Pancreas (tissue), 10 donors: ENCODE measurements around the gene ASS1. TPM values are rescaled to one million over a fixed set of nuclear protein-coding genes. Genes with fewer than 3 reads are reported as not detected.

Experiments used
- ATAC-seq, 4 donors: fragments of 200-7000 bp; cut with Tn5 transposase; one replicate each; pipeline versions ENCODE4 v1.8.0 to v1.9.1; 2020; ENCODE audit warnings: mild to moderate bottlenecking in 4 of 4, moderate library complexity in 4 of 4
- DNase-seq, 6 donors: peaks; one replicate each; pipeline ENCODE4 v3.0.0-alpha.2; 2020
- FAIRE-seq: peaks from 2 replicates; lab custom pipeline; 2012; peaks lifted over from hg19 to GRCh38; lab: Jason Lieb, UNC
- H3K27ac ChIP-seq, 4 donors: fragments of 200-600 bp; sonication (generic); 1 replicate in 3 of 4; 2 replicates in 1 of 4; pipeline versions ENCODE4 v1.5.0 to v1.8.0; 2020
- H3K27me3 ChIP-seq, 4 donors: fragments of 200-600 bp; one replicate each; pipeline ENCODE4 v1.8.0; 2021
- H3K36me3 ChIP-seq, 3 donors: fragments of 200-600 bp; sonication (generic) in 1 of 3; one replicate each; pipeline versions ENCODE4 v1.5.0 to v1.8.0; 2020 to 2021
- H3K4me1 ChIP-seq, 3 donors: fragments of 200-600 bp; one replicate each; pipeline ENCODE4 v1.8.0; 2021
- H3K4me3 ChIP-seq, 4 donors: fragments of 200-600 bp; sonication (generic) in 2 of 4; one replicate each; pipeline versions ENCODE4 v1.5.0 to v1.8.0; 2020 to 2021
- H3K9me3 ChIP-seq, 4 donors: fragments of 200-600 bp; one replicate each; pipeline ENCODE4 v1.8.0; 2021
- CTCF ChIP-seq, 4 donors: fragments of 200-600 bp; sonication (generic) in 3 of 4; IDR thresholded peaks; one replicate each; pipeline versions ENCODE4 v1.5.0 to v1.8.0; 2021; ENCODE audit warnings: antibody characterized with exemption in 4 of 4
- WGBS, 2 donors: extraction: QIAGEN DNeasy Blood & Tissue Kit; methylation state at CpG; one replicate each; pipeline ENCODE4 v1.1.7; 2013; 5-methylcytosine and 5-hydroxymethylcytosine counted together
- intact Hi-C, 3 donors: fragments of 100-400 bp; cut with DNase I; formaldehyde crosslinking; loops; one replicate each; pipeline versions ENCODE4 v1.11.1 to v1.14.2; 2022
- polyA plus RNA-seq, 2 donors: library from polyadenylated mRNA; stranded (reverse); fragments of 200-250 nt; gene quantifications; one replicate each; pipeline ENCODE4 v1.2.3, GENCODE V29; 2013
- total RNA-seq, 6 donors: library from RNA; stranded (reverse); fragmentation: NEBNext Ultra II Directional in 4 of 6; extraction: Animal tissue kit (Norgen Biotek cat#: 25700) in 4 of 6; gene quantifications; one replicate each; pipeline versions ENCODE4 v1.2.1 to v1.2.4, GENCODE V29; 2021 to 2023
- donor health status: healthy with polysubstance abuse.
- donor health status: DM: no; HTN: no; CAD: no; lungs with moderate emphysema.
- donor health status: DM: no; HTN: no; CAD: no.
- donor health status: control.
- donor health status: control.
- donor health status: Bipolar disorder and iron deficiency.
- donor health status: DM: yes; HTN: yes; CAD: no.
- donor health status: DM: no; HTN: no; CAD: no.
- donor health status: DM: no; HTN: no; CAD: no.
- donor health status: DM: yes; HTN: yes; CAD: no.

Gene ASS1
- total RNA-seq = 10 to 100 TPM; 19.3 to 38.9 (median 23.4) TPM
- 10 to 100 TPM; 44.4 to 71.4 TPM for polyA plus RNA-seq

GRCh38 chr9:130444565-130445221 is at the start of gene ASS1:
ASS1 (plus strand) TSS chr9:130444961; CDS start chr9:130452229, 7,268 bp downstream.
- no peak for FAIRE-seq
- Histone ChIP-seq H3K27ac (peak within 1 kb of the TSS; percentile 15 to 66 (median 44)), H3K9me3 (no peaks in the 10 kb centered on the region), H3K36me3 (no peaks in the 10 kb centered on the region), H3K27me3 (no peaks in the 10 kb centered on the region), H3K4me1 (peaks cover 0 to 11% (median 5%) of the 10 kb centered on the region in 3 donors), H3K4me3 (peak within 1 kb of the TSS; percentile 44 to 69 (median 62))
- DNase-seq = peak; percentile 80 to 94 (median 89)
- WGBS, 2 donors = 0% methylated on average over 51 to 66 of the region's 66 CpGs
- intact Hi-C loops = no loop called here
- peak; percentile 92 to 93 (median 92) for ATAC-seq
- no peak for TF ChIP-seq CTCF (IDR thresholded peaks at IDR 0.05)

- Histone ChIP-seq H3K4me3 (no peak overlapping the region), H3K27ac (no peak overlapping the region), H3K27me3 (no peaks in the 10 kb centered on the region), H3K9me3 (no peaks in the 10 kb centered on the region), H3K36me3 (no peaks in the 10 kb centered on the region), H3K4me1 (no peaks in the 10 kb centered on the region)
- FAIRE-seq (no peak), DNase-seq (no peak), ATAC-seq (no peak)
- intact Hi-C loops = no loop called here
- TF ChIP-seq CTCF (IDR thresholded peaks at IDR 0.05) = no peak
- WGBS, 2 donors = 85 to 86% methylated on average over 21 to 26 of the region's 26 CpGs
Observed at GRCh38 chr9:130395810-130396435, 48.8 kb upstream of the ASS1 start.

GRCh38 chr9:130396581-130396980 is 48.2 kb upstream of the ASS1 start:
- WGBS, 2 donors = 89 to 90% methylated on average over 4 of the region's 4 CpGs
- DNase-seq = no peak
- no peaks in the 10 kb centered on the region for H3K27me3 ChIP-seq
- intact Hi-C loops = no loop called here
- no peaks in the 10 kb centered on the region for H3K36me3 ChIP-seq
- no peaks in the 10 kb centered on the region for H3K4me1 ChIP-seq
- H3K27ac ChIP-seq = no peak overlapping the region
- FAIRE-seq = no peak
- no peak for ATAC-seq
- TF ChIP-seq CTCF (IDR thresholded peaks at IDR 0.05) = no peak
- no peaks in the 10 kb centered on the region for H3K9me3 ChIP-seq
- no peak overlapping the region for H3K4me3 ChIP-seq

- Histone ChIP-seq H3K36me3 (no peaks in the 10 kb centered on the region), H3K27me3 (no peaks in the 10 kb centered on the region), H3K9me3 (no peaks in the 10 kb centered on the region), H3K4me3 (no peak overlapping the region), H3K4me1 (no peaks in the 10 kb centered on the region), H3K27ac (no peak overlapping the region)
- FAIRE-seq (no peak), DNase-seq (no peak), ATAC-seq (no peak)
- no peak for TF ChIP-seq CTCF (IDR thresholded peaks at IDR 0.05)
- intact Hi-C loops = no loop called here
- 65 to 77% methylated on average over 17 of the region's 17 CpGs for WGBS, 2 donors
Observed at GRCh38 chr9:130398487-130399240, 46.1 kb upstream of the ASS1 start.
